HL-60/S4 (cell line): ENCODE data around the gene BTNL9.
"Not testable (repeated sequence)": the region's sequence is repeated elsewhere in the genome, so short reads cannot be mapped to it uniquely, and the experiment has no call there.

ENCODE experiments used
- in situ Hi-C: fragments of 300-500 bp; cut with MboI; formaldehyde crosslinking; loops from 2 replicates; pipeline ENCODE4 v1.14.3; 2022; ENCODE audit warnings: low sequenced_read_pairs

BTNL9 gene

GRCh38 chr5:181039931-181040630, at the start of gene BTNL9:
Gene BTNL9, plus strand, starts transcription at chr5:181040266. Its CDS starts 5,224 bp downstream, at chr5:181045490.
- in situ Hi-C loops, result no loop called here

GRCh38 chr5:180990882-180991242, 49.2 kb upstream of the BTNL9 start:
- in situ Hi-C loops, result no loop called here

- in situ Hi-C loops, result no loop called here
Measured at GRCh38 chr5:181001947-181002346, 38.1 kb upstream of the BTNL9 start.

GRCh38 chr5:181005791-181006190, 34.3 kb upstream of the BTNL9 start:
- in situ Hi-C loops, result no loop called here

GRCh38 chr5:181008136-181008535, 31.9 kb upstream of the BTNL9 start:
- in situ Hi-C loops, result no loop called here

- in situ Hi-C loops, result not testable (repeated sequence)
Measured at GRCh38 chr5:181010018-181010417, 30.0 kb upstream of the BTNL9 start.

GRCh38 chr5:181014654-181015053, 25.4 kb upstream of the BTNL9 start:
- in situ Hi-C loops, result not testable (repeated sequence)

- in situ Hi-C loops, result not testable (repeated sequence)
Measured at GRCh38 chr5:181017448-181017847, 22.6 kb upstream of the BTNL9 start.

- in situ Hi-C loops, result no loop called here
Measured at GRCh38 chr5:181020688-181021087, 19.4 kb upstream of the BTNL9 start.

- in situ Hi-C loops, result no loop called here
Measured at GRCh38 chr5:181024245-181025064, 15.6 kb upstream of the BTNL9 start.

GRCh38 chr5:181027452-181028031, 12.5 kb upstream of the BTNL9 start:
- in situ Hi-C loops, result no loop called here

GRCh38 chr5:181028032-181028819, 11.8 kb upstream of the BTNL9 start:
- in situ Hi-C loops, result no loop called here

- in situ Hi-C loops, result no loop called here
Measured at GRCh38 chr5:181031716-181032115, 8.3 kb upstream of the BTNL9 start.

- in situ Hi-C loops, result no loop called here
Measured at GRCh38 chr5:181035991-181036815, 3.9 kb upstream of the BTNL9 start.

- in situ Hi-C loops, result no loop called here
Measured at GRCh38 chr5:181036816-181037364, 3.2 kb upstream of the BTNL9 start.

GRCh38 chr5:181037365-181037861, 2.7 kb upstream of the BTNL9 start:
- in situ Hi-C loops, result no loop called here

- in situ Hi-C loops, result no loop called here
Measured at GRCh38 chr5:181039471-181039870, 595 bp upstream of the BTNL9 start.

GRCh38 chr5:181040631-181040945, 522 bp downstream of the BTNL9 start:
- in situ Hi-C loops, result no loop called here

- in situ Hi-C loops, result no loop called here
Measured at GRCh38 chr5:181041043-181041442, 977 bp downstream of the BTNL9 start.
